ENCODE results near the gene TOM1L2.

TOM1L2 gene

DNA sequence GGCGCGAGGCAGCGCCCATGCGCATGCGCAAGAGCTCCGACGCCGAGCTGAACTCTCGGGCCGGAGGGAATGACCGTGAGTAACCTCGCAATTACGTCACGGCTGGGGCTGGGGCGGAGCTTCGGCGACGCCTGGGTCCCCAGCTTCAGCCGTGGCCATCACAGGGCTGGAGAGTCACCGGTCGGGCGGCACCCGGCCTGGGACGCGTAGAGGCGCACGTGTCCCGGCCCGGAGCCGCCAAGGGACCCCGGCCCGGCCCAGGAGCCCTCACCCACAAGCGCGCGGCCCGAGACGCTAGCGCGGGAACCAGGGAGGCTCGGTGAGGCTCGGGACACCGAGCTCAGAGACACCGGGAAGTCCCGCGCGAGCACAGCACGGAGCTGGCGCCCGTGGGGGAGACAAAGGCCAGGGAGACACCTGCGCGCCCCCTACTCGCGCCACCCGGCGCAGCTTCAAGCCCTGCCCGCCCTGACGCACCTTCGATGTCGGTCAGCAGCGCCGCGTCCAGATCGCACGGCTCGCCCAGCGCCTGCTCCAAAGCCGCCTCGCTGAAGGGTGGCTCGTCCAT, 135.9 kb downstream of the TOM1L2 start:
- DNase-seq (ENCODE audit: insufficient read length, low spot score) = peak; percentile 97
- peak; percentile 61 for FAIRE-seq
- peak; percentile 95 for TF ChIP-seq POLR2A (IDR thresholded peaks at IDR 0.05; ENCODE audit: low read depth, low read length)

DNA sequence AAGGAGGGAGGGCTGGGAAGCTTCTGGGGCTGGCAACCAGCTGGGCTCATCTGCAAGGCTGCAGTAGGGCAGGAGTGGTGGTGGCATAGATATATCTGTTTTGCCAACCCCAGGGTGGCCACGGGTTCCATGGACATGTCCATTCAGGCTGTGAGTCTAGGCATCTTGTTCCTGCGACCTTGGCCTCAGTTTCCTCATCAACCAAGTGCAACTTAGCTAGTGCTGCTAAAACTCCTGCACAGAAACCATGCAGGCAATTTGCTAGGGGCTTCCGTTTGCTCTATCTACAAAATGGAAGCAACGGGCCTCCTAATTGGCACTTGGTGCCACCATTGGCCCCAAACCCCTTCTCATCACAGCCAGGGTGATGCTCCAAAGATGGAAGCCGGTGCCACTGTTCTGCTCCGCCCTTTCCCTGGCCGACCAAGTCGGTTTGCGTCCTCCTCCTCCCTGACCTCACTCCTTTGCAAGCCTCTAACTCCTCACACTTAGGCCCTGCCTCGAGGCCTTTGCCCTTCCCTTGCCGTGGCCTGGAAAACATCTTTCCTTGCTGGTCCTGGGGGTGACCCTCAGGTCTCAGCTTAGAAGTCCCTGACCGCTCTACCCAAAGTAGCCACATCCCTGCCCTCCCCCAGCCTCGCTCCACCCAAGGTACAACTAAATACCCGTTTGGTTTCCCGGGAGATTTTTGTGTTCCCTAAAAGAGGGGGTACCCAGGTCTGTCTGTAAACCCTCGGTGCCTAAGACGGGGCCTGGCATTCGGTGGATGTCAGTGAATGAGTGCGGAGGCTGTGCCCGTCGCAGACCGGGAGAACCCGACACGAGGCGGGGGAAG, 136.6 kb downstream of the TOM1L2 start:
- FAIRE-seq (no peak), DNase-seq (ENCODE audit: insufficient read length, low spot score) (no peak)
- TF ChIP-seq POLR2A (IDR thresholded peaks at IDR 0.05; ENCODE audit: low read depth, low read length) = no peak

DNA sequence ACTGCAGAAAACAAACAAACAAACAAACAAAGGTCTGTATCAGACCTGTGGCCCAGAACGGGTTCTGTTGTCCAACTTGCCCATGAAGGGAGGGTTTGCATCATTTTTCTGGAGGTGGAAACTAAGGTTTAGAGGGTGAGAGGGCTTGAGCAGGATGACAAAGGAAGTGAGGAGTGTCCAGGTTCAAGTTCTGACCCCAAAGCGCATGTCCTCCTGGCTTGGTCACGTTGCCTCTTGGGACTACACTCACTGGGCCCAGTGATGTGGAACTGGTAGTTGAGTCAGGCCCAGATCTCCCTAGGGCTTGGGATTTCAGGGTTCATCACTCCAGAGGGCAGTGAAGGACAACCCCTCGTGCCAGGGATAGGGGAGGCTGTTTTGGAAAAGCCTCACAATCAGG, 137.2 kb downstream of the TOM1L2 start:
- TF ChIP-seq POLR2A (IDR thresholded peaks at IDR 0.05; ENCODE audit: low read depth, low read length) = no peak
- FAIRE-seq = no peak
- no peak for DNase-seq (ENCODE audit: insufficient read length, low spot score)

DNA sequence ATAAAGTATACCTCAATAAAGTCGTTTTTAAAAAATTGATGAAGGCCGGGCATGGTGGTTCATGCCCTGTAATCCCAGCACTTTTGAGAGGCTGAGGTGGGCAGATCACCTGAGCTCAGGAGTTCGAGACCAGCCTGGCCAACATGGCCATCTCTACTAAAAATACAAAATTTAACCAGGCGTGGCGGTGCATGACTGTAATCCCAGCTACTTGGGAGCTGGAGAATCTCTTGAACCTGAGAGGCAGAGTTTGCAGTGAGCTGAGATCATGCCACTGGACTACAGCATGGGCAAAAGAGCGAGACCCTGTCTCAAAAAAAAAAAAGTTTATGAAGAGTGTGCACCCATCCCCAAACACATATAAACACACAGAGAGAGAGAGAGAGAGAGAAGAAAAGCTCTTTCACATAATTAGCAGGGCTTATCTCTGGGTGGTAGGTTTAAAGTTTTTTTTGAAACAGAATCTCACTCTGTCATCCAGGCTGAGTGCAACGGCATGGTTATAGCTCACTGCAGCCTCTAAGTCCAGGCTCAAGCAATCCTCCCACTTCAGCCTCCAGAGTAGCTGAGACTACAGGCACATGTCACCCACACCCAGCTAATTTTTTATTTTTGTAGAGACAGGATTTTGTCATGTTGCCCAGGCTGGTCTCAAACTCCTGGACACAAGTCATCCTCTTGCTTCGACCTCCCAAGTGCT, 138.4 kb downstream of the TOM1L2 start:
- TF ChIP-seq POLR2A (IDR thresholded peaks at IDR 0.05; ENCODE audit: low read depth, low read length) = no peak
- FAIRE-seq (no peak), DNase-seq (ENCODE audit: insufficient read length, low spot score) (no peak)

DNA sequence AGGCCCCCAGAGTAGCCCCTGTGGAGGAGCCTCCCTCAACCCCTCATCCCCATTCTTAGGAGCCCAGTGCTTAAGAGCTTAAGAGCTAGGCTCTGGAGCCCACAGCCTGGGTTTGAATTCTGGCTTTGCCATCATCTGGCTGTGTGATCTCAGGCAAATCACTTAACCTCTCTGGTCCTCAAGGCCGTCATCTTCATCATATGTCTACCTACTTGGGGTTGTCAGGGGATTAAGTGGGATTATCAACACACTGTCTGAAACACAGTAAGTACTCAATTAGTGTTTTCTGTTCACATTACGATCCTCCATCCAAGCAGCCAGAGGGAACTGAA, 140.2 kb downstream of the TOM1L2 start:
- no peak for TF ChIP-seq POLR2A (IDR thresholded peaks at IDR 0.05; ENCODE audit: low read depth, low read length)
- FAIRE-seq = no peak

DNA sequence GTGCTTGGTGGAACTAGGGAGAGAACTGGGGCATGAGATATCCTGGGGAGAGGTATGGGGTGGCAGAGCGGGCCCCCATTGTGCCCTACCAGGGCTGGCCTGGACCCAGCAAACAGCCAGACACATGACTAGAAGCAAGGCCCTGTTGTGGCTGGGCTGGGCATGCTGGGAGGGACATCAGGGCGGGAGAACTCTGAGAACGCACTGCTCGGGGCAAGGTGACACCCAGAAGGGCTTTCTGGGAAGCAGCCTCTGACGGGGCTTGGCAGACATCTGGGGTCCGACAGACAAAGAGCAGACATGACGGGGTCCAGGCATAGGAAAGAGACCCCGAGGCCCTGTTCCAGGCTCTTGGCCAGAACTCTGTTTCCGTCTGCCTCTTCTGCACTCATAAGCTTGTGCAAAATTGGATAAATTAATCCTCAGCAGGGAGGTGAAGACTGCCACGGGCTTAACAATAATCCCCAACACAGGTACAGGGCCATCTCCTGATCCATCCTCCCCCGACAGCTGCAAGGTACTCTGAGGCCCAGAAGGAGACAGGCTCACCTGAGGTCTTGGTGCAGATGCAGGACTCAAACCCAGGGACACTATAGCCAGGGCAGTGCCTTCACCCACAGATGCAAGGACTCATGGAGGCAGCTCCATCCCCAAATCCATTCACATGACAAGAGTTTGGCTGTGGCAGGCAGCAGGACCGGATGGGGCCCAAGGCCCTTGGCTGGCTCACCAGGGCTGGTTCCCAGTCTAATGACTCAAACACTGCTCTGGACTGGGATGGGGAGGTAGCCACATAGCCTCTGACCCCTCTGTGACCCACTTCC, 140.8 kb downstream of the TOM1L2 start:
- FAIRE-seq = no peak
- TF ChIP-seq POLR2A (IDR thresholded peaks at IDR 0.05; ENCODE audit: low read depth, low read length) = no peak
- no peak for DNase-seq (ENCODE audit: insufficient read length, low spot score)

More for the DNA sequence above, 140.2 kb downstream of the TOM1L2 start:
- DNase-seq (ENCODE audit: insufficient read length, low spot score) = no peak

DNA sequence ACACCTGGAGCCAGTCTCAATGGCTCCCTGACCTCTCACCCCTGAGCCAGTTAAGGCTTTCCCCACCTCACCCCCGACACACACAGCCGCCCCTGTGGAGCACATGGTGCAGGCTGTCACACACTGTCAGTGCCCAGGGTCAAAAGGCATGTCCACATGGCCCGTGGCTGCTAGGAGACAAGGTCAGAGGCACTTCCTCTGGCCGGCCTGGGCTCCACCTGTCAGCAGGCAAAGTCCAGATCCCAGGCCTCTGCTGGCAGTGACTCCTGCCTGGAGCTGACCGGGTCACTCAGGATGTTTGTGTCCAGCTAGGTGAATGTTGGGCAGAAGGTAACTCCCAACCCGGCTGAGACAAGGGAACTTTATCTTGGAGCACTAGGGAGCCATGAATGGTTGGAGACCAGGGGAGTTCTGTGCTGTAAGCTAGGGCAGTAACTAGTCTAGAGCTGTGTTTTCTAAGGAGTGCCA, 141.4 kb downstream of the TOM1L2 start:
- no peak for TF ChIP-seq POLR2A (IDR thresholded peaks at IDR 0.05; ENCODE audit: low read depth, low read length)
- DNase-seq (ENCODE audit: insufficient read length, low spot score) = no peak
- FAIRE-seq = no peak

DNA sequence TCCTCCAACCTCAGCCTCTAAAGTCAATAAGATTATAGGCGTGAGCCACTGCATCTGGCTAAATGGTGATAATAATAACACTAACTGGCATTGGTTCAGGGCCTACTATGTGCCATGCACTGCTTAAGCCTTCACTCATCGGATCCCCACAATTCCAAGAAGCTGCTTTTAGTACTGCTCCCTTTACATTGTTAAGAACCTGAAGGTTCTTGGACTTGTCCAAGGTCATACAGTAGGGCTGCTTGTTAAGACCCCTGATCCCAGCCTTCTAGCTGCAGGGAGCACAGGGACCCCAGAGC, 142.0 kb downstream of the TOM1L2 start:
- no peak for DNase-seq (ENCODE audit: insufficient read length, low spot score)
- no peak for TF ChIP-seq POLR2A (IDR thresholded peaks at IDR 0.05; ENCODE audit: low read depth, low read length)
- FAIRE-seq = no peak

DNA sequence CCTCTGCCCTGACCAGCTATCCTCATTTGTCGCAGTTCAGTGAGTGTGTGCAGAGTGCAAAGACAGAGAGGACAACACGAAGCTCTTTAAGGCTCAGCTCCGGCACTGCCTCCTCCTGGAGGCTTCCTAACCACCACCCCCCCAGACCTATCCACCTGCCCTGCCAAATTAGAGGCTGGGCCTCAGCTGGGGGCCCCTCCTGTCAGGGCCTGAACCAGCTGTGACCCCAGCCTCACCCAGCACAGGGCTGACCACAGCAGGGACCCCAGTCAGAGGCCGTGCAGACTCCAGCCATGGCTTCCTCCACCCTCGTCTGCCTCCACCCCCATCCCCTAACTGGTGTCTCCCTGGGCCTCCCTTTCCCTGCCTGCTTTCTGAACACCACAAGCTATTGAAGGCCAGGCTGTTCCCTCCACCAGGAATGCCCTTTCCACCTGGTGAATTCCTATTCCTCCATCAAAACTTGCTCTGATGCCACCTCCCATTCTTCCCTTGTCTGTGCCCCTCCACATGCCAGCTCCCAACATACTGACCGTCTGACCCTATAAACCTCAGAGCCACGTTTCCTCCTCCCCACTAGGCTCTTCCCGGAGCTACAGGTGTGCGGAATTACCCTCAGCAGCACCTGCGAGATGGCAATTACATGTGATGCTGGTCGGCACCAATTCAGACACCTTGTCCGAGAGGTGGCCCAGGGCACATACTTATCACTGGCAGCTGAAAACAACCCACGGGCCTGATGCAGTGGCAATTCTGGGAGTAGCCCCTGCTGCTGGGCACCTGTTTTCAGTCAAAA, 144.2 kb downstream of the TOM1L2 start:
- TF ChIP-seq POLR2A (IDR thresholded peaks at IDR 0.05; ENCODE audit: low read depth, low read length) = no peak
- FAIRE-seq = no peak

DNA sequence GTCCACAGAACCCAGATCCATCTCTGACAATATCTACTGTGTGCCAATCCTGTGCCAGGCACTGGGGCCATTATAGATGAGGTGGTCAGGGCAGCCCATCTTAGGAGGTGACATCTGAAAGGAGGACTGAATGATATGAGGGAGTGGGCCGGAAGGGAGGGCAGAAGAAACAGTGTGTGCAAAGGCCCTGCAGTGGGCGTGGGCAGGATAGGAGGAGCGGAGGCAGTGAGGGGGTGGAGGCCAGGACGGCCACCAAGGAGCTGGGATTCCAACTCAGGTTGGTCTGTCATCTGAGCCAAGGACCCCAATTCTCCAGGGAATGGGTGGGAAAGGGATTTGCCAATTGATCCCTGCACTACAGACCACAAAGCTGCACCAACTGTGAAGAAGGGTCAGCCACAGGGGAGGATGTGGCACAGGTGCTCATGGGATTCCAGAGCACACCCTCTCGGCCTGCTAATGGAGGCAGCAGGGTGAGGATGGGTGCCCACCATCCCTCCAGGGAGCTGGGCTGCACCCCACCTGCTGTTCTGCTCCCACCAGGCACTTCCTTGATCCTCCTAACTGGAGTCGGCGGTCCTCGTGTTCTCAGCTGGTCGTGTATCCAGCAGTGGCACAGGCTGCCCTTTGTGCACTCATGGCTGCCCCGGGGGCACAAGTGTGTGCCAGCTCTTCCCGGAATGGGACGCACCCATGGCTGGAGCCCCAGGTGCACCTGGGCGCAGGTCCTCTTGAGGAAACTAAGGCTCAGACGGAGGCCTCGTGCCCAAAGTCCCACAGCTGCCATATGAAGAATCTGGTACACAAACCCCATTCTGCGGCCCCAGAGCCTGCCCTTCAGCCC, 145.0 kb downstream of the TOM1L2 start:
- FAIRE-seq (no peak), DNase-seq (ENCODE audit: insufficient read length, low spot score) (no peak)
- TF ChIP-seq POLR2A (IDR thresholded peaks at IDR 0.05; ENCODE audit: low read depth, low read length) = no peak

More for the DNA sequence above, 144.2 kb downstream of the TOM1L2 start:
- no peak for DNase-seq (ENCODE audit: insufficient read length, low spot score)

DNA sequence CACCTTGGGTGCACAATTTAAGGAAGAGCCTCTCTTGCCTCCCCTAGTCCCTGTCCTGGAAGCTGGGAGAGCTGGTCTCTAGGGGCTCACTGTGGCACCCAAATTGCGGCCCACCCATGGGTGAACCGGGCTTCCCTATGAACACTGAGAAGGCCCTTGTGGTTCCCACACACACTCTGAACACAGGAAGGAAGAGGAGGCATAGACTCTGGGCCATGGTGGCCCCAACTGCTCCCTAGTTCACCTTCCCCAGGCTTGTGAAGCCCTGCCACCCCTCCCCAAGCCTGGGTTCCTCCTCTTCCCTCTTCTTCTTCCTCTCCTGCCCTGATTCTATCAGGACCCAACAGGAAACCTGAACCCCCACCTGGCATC, 145.9 kb downstream of the TOM1L2 start:
- FAIRE-seq = no peak
- TF ChIP-seq POLR2A (IDR thresholded peaks at IDR 0.05; ENCODE audit: low read depth, low read length) = no peak
- no peak for DNase-seq (ENCODE audit: insufficient read length, low spot score)

DNA sequence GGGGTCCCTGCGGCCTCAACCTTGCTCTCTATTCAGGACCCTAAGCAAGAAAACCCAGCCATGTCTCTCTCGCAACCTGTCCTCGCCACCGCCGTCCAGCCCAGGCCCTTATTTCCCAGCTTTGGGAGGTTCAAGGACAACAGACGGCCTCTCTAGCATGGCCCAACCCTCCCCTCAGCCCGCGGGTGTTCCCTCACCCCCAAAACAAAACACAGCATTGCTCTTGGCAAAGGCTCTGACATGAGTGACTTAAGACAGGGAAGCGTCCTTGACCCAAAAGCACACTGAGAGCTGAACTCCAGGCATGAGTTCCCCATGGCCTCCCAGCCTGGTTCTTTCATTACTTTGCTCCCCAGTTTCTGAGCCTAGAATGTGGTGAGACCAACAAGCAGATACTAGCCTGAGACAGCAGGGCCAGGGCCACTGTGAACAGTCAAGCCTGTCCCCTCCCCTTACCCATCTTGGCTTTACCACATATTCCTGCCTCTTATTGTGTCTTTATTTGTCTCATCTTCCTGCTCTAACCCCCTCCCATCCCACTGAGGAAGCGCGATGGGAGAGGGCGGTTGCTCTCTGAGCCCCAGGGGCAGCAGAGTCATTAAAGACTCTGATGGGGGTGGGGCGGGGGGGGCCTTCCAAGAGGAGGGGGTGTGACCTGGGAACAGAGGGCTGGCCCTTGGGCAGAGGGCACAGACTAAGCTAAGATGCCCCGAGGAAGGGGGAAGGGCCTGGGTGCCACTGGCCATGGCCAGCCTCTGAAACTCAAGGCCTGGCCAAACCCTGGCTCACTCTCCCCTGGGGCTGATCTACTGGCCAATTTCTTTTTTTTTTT, 147.2 kb downstream of the TOM1L2 start:
- TF ChIP-seq POLR2A (IDR thresholded peaks at IDR 0.05; ENCODE audit: low read depth, low read length) = no peak
- DNase-seq (ENCODE audit: insufficient read length, low spot score) = no peak
- no peak for FAIRE-seq
